ENCODE results near the gene PIAS4. TPM values are rescaled to one million over a fixed set of nuclear protein-coding genes. Genes with fewer than 3 reads are reported as not detected.
A peak's percentile ranks its signal among the peaks of the same experiment; 100 is the strongest.

The PIAS4 gene
- total and polyA plus RNA-seq, 5 experiments from 2014 or later, result 3.2 to 34.9 (median 4.9) TPM

DNA sequence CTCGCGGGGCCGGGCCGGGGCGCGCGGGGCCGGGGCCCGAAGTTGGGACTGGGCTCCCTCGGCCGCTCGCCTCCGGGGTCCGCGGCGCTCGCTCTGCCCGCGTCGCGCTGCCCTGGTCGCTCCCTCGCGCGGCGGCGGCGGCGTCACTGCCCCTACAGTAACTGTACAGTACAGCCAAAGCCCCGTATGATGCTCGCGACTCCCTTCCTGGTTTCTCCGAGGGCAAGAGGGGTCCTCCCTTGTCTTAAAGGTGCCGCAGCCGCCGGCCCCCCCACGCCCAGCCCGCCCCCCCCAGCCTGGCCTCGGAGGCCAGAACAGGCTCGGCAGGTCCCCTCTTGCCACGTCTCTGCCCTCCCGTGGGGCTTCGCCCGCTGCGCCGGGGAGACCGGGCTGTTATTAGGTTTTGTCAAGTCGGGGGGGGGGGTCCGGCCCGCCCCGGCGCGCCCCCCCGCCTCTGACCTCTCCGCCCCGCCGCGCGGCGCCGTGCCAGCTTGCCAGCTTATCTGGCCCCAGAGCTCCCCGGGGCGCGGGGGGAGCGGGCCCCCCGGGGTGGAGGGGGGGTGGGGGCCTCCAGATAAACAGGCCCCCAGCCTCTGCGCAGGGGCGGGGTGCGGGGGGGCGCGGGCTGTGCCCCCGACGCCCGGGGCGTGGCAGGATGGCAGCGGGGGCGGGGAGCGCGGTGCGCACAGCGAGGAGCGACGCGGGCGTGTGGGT lies 59.3 kb downstream of the PIAS4 start, which contains the start of gene ZBTB7A:
ZBTB7A (minus strand) TSS at position 218 of the 714 bp plus-strand sequence. CDS start 11,667 bp downstream, outside the sequence.
- peaks cover 7 to 47% (median 38%) of the 10 kb centered on the region in 4 donors for H3K4me1 Mint-ChIP-seq
- H3K27me3 Mint-ChIP-seq, result no peaks in the 10 kb centered on the region
- H3K36me3 Mint-ChIP-seq, result peaks cover 0 to 5% (median 0%) of the 10 kb centered on the region in 3 donors
- H3K9me3 Mint-ChIP-seq, result no peaks in the 10 kb centered on the region
- peak within 1 kb of the TSS in 9 of 10 donors; percentile 66 to 96 (median 94) for H3K27ac Mint-ChIP-seq
- POLR2A ChIA-PET, result interaction anchor here (0.5 to 5.4 kb wide), 24 partner anchors 12 to 800 kb away, joined by 3 to 74 read pairs (median 6); partner anchors contain the start of genes DAPK3, EEF2, PIAS4 and YJU2
- ATAC-seq (peak; percentile 48 to 52), DNase-seq (peak; percentile 78 to 94 (median 83))
- peak within 1 kb of the TSS; percentile 79 to 96 (median 89) for H3K4me3 Mint-ChIP-seq

GRCh38 chr19:4067396-4068046 lies 60.0 kb downstream of the PIAS4 start:
- Mint-ChIP-seq H3K9me3 (no peaks in the 10 kb centered on the region), H3K4me3 (peak overlapping the region; percentile 79 to 96 (median 87)), H3K27ac (peak overlapping the region; percentile 61 to 96 (median 94)), H3K27me3 (no peaks in the 10 kb centered on the region), H3K4me1 (peaks cover 7 to 42% (median 33%) of the 10 kb centered on the region in 4 donors), H3K36me3 (peaks cover 0 to 1% (median 0%) of the 10 kb centered on the region in 3 donors)
- no peak for DNase-seq
- ATAC-seq, result peak; percentile 13 to 22
- POLR2A ChIA-PET, result interaction anchor here (0.7 to 5.4 kb wide), 15 partner anchors 11 to 107 kb away, joined by 3 to 74 read pairs (median 10); partner anchors contain the start of genes DAPK3, EEF2 and PIAS4

- Mint-ChIP-seq H3K9me3 (no peaks in the 10 kb centered on the region), H3K4me3 (peak overlapping the region; percentile 79 to 96 (median 87)), H3K4me1 (peaks cover 7 to 34% (median 28%) of the 10 kb centered on the region in 4 donors), H3K27me3 (no peaks in the 10 kb centered on the region), H3K36me3 (no peaks in the 10 kb centered on the region), H3K27ac (peak overlapping the region; percentile 61 to 96 (median 94))
- POLR2A ChIA-PET, result interaction anchor here (0.7 to 5.4 kb wide), 9 partner anchors 8 to 311 kb away, joined by 4 to 74 read pairs (median 17); partner anchors contain the start of genes EEF2 and PIAS4
- ATAC-seq, result no peak
- peak in 1 of 10 donors; percentile 31 for DNase-seq
Observed at GRCh38 chr19:4068047-4068966, 60.8 kb downstream of the PIAS4 start.

- H3K36me3 Mint-ChIP-seq, result no peaks in the 10 kb centered on the region
- no peak for ATAC-seq
- H3K4me3 Mint-ChIP-seq, result peak overlapping the region; percentile 72 to 96 (median 87)
- no peaks in the 10 kb centered on the region for H3K9me3 Mint-ChIP-seq
- POLR2A ChIA-PET, result interaction anchor here (0.6 to 5.4 kb wide), 14 partner anchors 8 to 1011 kb away, joined by 3 to 74 read pairs (median 4); no protein-coding TSS in a partner anchor
- no peaks in the 10 kb centered on the region for H3K27me3 Mint-ChIP-seq
- H3K27ac Mint-ChIP-seq, result peak overlapping the region; percentile 61 to 96 (median 92)
- peak in 6 of 10 donors; percentile 40 to 82 (median 47) for DNase-seq
- H3K4me1 Mint-ChIP-seq, result peaks cover 7 to 28% (median 22%) of the 10 kb centered on the region in 4 donors
Observed at GRCh38 chr19:4069331-4069959, 61.9 kb downstream of the PIAS4 start.

- Mint-ChIP-seq H3K4me3 (no peak overlapping the region), H3K4me1 (peaks cover 9 to 44% (median 31%) of the 10 kb centered on the region in 4 donors), H3K27ac (peak overlapping the region in 1 of 10 donors; percentile 31), H3K36me3 (no peaks in the 10 kb centered on the region), H3K9me3 (no peaks in the 10 kb centered on the region), H3K27me3 (no peaks in the 10 kb centered on the region)
- ATAC-seq (no peak), DNase-seq (no peak)
- POLR2A ChIA-PET, result interaction anchor here (0.6 to 2.6 kb wide), 4 partner anchors 11 to 46 kb away, joined by 3 to 6 read pairs (median 4); no protein-coding TSS in a partner anchor
Observed at GRCh38 chr19:4071610-4072009, 64.1 kb downstream of the PIAS4 start.

GRCh38 chr19:4075373-4075772 lies 67.8 kb downstream of the PIAS4 start:
- ATAC-seq, result no peak
- peak overlapping the region in 7 of 10 donors; percentile 15 to 82 (median 72) for H3K27ac Mint-ChIP-seq
- H3K4me3 Mint-ChIP-seq, result peak overlapping the region; percentile 3 to 88 (median 46)
- peaks cover 5 to 37% (median 29%) of the 10 kb centered on the region in 4 donors for H3K4me1 Mint-ChIP-seq
- DNase-seq, result no peak
- POLR2A ChIA-PET, result interaction anchor here (2.2 kb wide), 1 partner anchor 14 kb away, joined by 4 read pairs; no protein-coding TSS in a partner anchor
- H3K27me3 Mint-ChIP-seq, result no peaks in the 10 kb centered on the region
- H3K36me3 Mint-ChIP-seq, result no peaks in the 10 kb centered on the region
- H3K9me3 Mint-ChIP-seq, result no peaks in the 10 kb centered on the region

GRCh38 chr19:4077007-4077374 lies 69.5 kb downstream of the PIAS4 start:
- no peaks in the 10 kb centered on the region for H3K9me3 Mint-ChIP-seq
- no peak for DNase-seq
- H3K4me3 Mint-ChIP-seq, result peak overlapping the region; percentile 4 to 92 (median 78)
- peak in 1 of 2 donors; percentile 11 for ATAC-seq
- no peaks in the 10 kb centered on the region for H3K27me3 Mint-ChIP-seq
- no peaks in the 10 kb centered on the region for H3K36me3 Mint-ChIP-seq
- POLR2A ChIA-PET, result interaction anchor here (0.5 to 4.4 kb wide), 12 partner anchors 10 to 949 kb away, joined by 3 to 31 read pairs (median 4); partner anchors contain the start of gene ZBTB7A
- H3K4me1 Mint-ChIP-seq, result peaks cover 5 to 37% (median 29%) of the 10 kb centered on the region in 4 donors
- peak overlapping the region; percentile 34 to 94 (median 84) for H3K27ac Mint-ChIP-seq

DNA sequence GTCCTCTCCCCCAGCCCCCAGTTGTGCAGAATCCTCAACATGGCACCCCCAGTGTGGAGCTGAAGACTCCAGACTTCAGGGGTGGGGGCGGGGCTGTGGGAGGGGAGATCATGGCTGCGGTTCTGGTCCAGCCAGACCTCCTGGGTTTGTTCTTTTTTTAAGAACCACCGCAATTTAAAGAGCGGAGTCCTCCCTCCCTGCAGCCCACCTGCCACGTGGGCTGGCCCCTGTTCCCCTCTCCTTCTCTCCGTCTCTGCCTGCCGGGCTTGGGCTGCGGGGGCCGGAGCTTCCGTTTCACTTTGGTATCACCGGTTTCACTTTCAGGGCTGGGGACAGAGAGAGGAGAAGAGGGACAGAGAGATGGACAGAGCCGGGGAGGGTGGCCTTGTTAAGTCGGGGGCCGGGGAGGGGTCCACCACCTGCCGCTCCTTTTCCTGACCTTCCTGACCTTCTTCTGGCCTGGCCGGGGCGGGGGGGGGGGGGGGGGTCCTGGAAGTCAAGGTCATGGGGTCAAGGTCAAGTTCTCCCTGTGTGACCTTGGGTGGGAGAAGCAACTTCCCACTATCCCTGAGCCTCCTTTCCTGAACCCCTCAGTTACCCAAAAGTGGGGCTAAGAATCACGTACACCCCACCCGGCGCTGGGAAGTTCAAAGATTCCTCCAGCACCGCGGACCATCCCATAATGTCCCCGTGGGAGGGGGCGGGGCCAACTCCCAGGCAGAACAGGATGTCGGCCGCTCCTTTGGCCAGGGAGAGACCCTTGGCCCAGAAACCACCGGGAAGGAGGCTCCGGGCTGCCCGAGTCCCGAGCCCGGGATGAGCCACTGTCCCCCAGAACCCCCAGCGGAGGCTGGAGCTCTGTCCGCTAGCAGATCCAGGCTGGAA lies 70.5 kb downstream of the PIAS4 start:
- Mint-ChIP-seq H3K4me1 (peaks cover 5 to 41% (median 34%) of the 10 kb centered on the region in 4 donors), H3K27ac (peak overlapping the region; percentile 81 to 94 (median 90)), H3K9me3 (no peaks in the 10 kb centered on the region), H3K27me3 (no peaks in the 10 kb centered on the region), H3K4me3 (peak overlapping the region; percentile 74 to 92 (median 87)), H3K36me3 (no peaks in the 10 kb centered on the region)
- peak; percentile 74 to 91 for ATAC-seq
- POLR2A ChIA-PET, result interaction anchor here (0.8 to 4.4 kb wide), 12 partner anchors 8 to 93 kb away, joined by 3 to 31 read pairs (median 4); partner anchors contain the start of gene ZBTB7A
- DNase-seq, result peak in 6 of 10 donors; percentile 34 to 73 (median 46)

GRCh38 chr19:4080473-4080872 lies 72.9 kb downstream of the PIAS4 start:
- peaks cover 7 to 51% (median 41%) of the 10 kb centered on the region in 4 donors for H3K4me1 Mint-ChIP-seq
- DNase-seq (no peak), ATAC-seq (no peak)
- no peaks in the 10 kb centered on the region for H3K36me3 Mint-ChIP-seq
- POLR2A ChIA-PET, result interaction anchor here (1.3 to 4.4 kb wide), 4 partner anchors 9 to 17 kb away, joined by 3 to 31 read pairs (median 12); partner anchors contain the start of gene ZBTB7A
- H3K27ac Mint-ChIP-seq, result peak overlapping the region in 3 of 10 donors; percentile 16 to 71 (median 69)
- H3K27me3 Mint-ChIP-seq, result no peaks in the 10 kb centered on the region
- no peaks in the 10 kb centered on the region for H3K9me3 Mint-ChIP-seq
- H3K4me3 Mint-ChIP-seq, result no peak overlapping the region

GRCh38 chr19:4081441-4082129 lies 74.0 kb downstream of the PIAS4 start:
- Mint-ChIP-seq H3K36me3 (no peaks in the 10 kb centered on the region), H3K9me3 (no peaks in the 10 kb centered on the region), H3K4me1 (peaks cover 12 to 57% (median 48%) of the 10 kb centered on the region in 4 donors), H3K27me3 (no peaks in the 10 kb centered on the region), H3K4me3 (no peak overlapping the region), H3K27ac (peak overlapping the region in 4 of 10 donors; percentile 31 to 71 (median 54))
- ATAC-seq (no peak), DNase-seq (no peak)
- POLR2A ChIA-PET, result interaction anchor here (0.7 to 2.7 kb wide), 4 partner anchors 8 to 23 kb away, joined by 3 to 18 read pairs (median 9); no protein-coding TSS in a partner anchor
